NT2/D1 (cell line): ENCODE results near the gene GLIS1.

Experiments used
- DNase-seq: peaks from one replicate; pipeline ENCODE4 v3.0.0-alpha.2; 2011; ENCODE audit warnings: low read depth, low spot score
- H3K27me3 ChIP-seq: 2 replicates; pipeline ENCODE4 v1.6.0; 2011; ENCODE audit warnings: mild to moderate bottlenecking; ENCODE audit not compliant: insufficient read length, insufficient read depth
- H3K36me3 ChIP-seq: 2 replicates; pipeline ENCODE4 v1.6.1; 2011; ENCODE audit warnings: mild to moderate bottlenecking, low read length, mixed read lengths; ENCODE audit not compliant: insufficient read depth, insufficient read length
- H3K4me1 ChIP-seq: 2 replicates; pipeline ENCODE4 v1.5.1; 2011; ENCODE audit not compliant: insufficient read depth, insufficient read length
- H3K4me3 ChIP-seq: 2 replicates; pipeline ENCODE4 v1.5.1; 2011; ENCODE audit warnings: low read depth; ENCODE audit not compliant: insufficient read length
- H3K9ac ChIP-seq: 2 replicates; pipeline ENCODE4 v1.6.0; 2011; ENCODE audit warnings: low read depth; ENCODE audit not compliant: insufficient read length
- H3K9me3 ChIP-seq: 2 replicates; pipeline ENCODE4 v1.5.1; 2011; ENCODE audit warnings: mild to moderate bottlenecking, low read length; ENCODE audit not compliant: insufficient read depth
- SUZ12 ChIP-seq: IDR thresholded peaks from 2 replicates; pipeline ENCODE4 v1.6.1; 2011; ENCODE audit not compliant: insufficient read length, insufficient read depth; ENCODE audit errors: extremely low read depth
- YY1 ChIP-seq: IDR thresholded peaks from 2 replicates; pipeline ENCODE4 v1.6.1; 2011; ENCODE audit not compliant: insufficient read length, insufficient read depth
- ZNF274 ChIP-seq: IDR thresholded peaks from 2 replicates; pipeline ENCODE4 v1.6.1; 2011; ENCODE audit warnings: mild to moderate bottlenecking, low read depth, low read length

The GLIS1 gene

DNA sequence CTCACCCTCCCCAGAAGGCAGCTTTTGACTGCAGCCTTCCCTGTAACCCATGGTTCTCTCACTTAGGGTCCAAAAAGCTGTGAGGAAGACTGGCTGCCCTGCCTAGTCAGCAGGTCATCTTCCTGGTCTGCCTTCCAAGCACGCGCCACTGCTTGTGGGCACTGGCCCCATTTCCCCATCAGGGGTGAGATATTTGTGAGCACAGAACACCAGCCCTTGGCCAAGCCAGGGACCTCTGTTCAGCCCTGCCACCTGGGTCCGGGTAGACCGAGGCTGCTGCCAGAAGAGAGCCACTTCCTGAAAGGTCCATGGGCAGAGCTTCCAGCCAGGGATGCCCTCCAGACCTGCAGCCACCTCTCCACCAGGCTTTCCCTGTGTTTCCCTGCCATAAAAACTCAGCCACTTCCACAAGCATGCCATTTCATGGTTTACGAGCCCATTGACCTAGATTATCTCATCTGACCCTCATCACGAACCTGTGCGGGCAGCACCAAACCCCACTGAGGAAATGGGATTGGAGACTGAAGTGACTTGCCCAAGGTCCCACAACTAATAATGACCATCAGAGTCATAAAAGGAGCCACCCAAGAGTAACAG is 40.5 kb downstream of the GLIS1 start:
- no peak for TF ChIP-seq ZNF274
- TF ChIP-seq SUZ12 = no peak
- no peak for TF ChIP-seq YY1
- Histone ChIP-seq H3K9me3 (no peaks in the 10 kb centered on the region), H3K4me3 (no peak overlapping the region), H3K9ac (no peak overlapping the region), H3K27me3 (no peaks in the 10 kb centered on the region), H3K36me3 (no peaks in the 10 kb centered on the region), H3K4me1 (peaks cover 25% of the 10 kb centered on the region)
- no peak for DNase-seq

DNA sequence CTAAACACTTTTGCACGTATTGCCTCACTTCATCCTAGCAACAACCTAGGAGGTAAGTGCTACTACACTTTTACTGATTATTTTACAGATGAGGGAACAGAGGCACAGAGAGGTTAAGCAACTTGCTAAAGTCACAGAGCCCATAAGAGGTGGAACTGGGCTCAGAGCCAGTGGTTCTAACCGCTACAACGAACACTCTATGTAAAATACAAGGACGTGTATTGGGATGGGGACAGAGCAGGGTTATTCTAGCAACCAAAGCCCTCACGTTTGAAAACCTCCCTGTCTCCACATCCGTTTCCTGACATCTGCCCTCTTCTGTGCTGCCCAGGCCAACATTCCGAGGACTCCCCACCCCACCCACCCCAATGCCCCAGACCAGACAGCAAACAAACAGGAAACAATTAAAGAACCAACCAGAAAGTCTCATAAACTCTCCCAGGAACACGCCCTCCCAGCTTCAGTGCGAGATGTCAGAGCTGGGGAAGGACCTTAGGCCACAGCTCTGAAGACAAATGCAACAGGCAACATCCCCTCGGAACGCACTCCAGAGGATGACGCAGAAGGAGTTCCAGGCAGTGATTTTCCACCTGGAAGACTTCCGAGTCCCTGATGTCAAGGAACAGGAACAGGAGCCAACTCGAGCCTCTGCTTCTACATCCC is 41.1 kb downstream of the GLIS1 start:
- TF ChIP-seq ZNF274 (no peak), SUZ12 (no peak), YY1 (no peak)
- no peak overlapping the region for H3K4me3 ChIP-seq
- no peaks in the 10 kb centered on the region for H3K36me3 ChIP-seq
- no peak overlapping the region for H3K9ac ChIP-seq
- peaks cover 27% of the 10 kb centered on the region for H3K4me1 ChIP-seq
- no peak for DNase-seq
- H3K27me3 ChIP-seq = no peaks in the 10 kb centered on the region
- H3K9me3 ChIP-seq = no peaks in the 10 kb centered on the region

- no peaks in the 10 kb centered on the region for H3K9me3 ChIP-seq
- H3K27me3 ChIP-seq = no peaks in the 10 kb centered on the region
- H3K4me3 ChIP-seq = no peak overlapping the region
- TF ChIP-seq YY1 = no peak
- TF ChIP-seq ZNF274 = no peak
- no peak for TF ChIP-seq SUZ12
- peaks cover 18% of the 10 kb centered on the region for H3K4me1 ChIP-seq
- no peak for DNase-seq
- H3K36me3 ChIP-seq = no peaks in the 10 kb centered on the region
- no peak overlapping the region for H3K9ac ChIP-seq
Measured at GRCh38 chr1:53696990-53697389, 42.0 kb downstream of the GLIS1 start.

DNA sequence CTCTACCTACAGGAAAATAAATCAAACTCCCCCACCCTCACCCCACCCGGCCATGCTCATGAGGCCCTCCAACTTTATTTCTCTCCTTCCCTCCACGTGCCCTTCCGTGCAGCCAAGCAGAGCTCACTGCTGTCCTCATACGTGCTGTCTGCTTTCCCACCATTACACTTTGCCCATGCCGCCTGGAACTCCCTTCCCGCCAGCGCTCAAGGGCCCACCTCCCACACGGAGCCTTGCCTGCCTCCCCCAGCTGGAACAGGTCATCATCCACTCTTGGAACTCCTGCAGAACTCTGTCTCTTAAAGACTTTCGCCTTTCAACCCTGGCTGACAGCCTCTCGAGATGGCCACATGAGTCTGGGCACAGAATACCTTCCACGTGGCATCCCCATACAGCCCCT is 42.4 kb downstream of the GLIS1 start:
- Histone ChIP-seq H3K9ac (no peak overlapping the region), H3K36me3 (no peaks in the 10 kb centered on the region), H3K27me3 (no peaks in the 10 kb centered on the region), H3K4me3 (no peak overlapping the region), H3K4me1 (peaks cover 17% of the 10 kb centered on the region), H3K9me3 (no peaks in the 10 kb centered on the region)
- TF ChIP-seq SUZ12 (no peak), ZNF274 (no peak), YY1 (no peak)
- no peak for DNase-seq

GRCh38 chr1:53696051-53696450 is 42.9 kb downstream of the GLIS1 start:
- Histone ChIP-seq H3K27me3 (no peaks in the 10 kb centered on the region), H3K4me1 (peaks cover 21% of the 10 kb centered on the region), H3K36me3 (no peaks in the 10 kb centered on the region), H3K4me3 (no peak overlapping the region), H3K9ac (no peak overlapping the region), H3K9me3 (no peaks in the 10 kb centered on the region)
- no peak for DNase-seq
- TF ChIP-seq SUZ12 = no peak
- TF ChIP-seq YY1 = no peak
- TF ChIP-seq ZNF274 = no peak

DNA sequence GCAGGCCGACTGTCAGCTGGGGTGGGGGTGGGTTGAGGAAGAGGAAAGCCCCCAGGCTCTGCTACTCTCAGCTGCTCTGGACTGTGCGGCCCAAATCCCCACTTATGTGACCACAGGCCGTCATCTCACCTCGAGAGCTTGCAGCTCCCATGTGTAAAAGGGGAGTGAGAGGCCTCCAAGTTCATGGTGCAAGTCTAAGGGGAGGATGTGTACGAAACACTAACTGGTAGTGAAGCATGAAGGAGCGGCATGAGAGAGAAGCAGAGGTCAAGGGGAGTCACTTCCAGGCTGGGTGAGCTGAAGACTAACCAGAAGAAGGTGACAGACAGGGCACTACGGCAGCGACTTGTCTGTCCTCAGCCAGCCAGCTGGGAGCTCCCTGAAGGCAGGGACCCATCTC is 43.8 kb downstream of the GLIS1 start:
- TF ChIP-seq ZNF274 = no peak
- TF ChIP-seq SUZ12 = no peak
- no peak for TF ChIP-seq YY1

DNA sequence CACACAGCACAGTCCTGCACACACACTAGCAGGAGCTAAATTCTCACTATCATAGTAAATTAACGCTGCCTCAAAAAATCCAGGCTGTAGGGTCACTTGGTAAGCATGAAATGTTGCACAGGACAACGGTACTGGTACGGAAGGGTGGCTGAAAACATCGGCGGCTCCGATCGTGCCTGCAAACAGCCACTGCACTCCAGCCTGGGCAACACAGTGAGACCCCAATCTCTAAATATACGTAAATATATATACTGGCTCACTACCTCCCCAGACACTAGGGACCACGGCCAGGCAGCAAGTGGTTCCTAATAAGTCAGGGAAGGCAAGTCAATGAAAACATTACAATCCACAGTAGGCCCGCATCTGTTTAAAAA is 44.3 kb downstream of the GLIS1 start:
- DNase-seq = no peak
- Histone ChIP-seq H3K9ac (no peak overlapping the region), H3K4me1 (peaks cover 21% of the 10 kb centered on the region), H3K9me3 (no peaks in the 10 kb centered on the region), H3K4me3 (no peak overlapping the region), H3K36me3 (no peaks in the 10 kb centered on the region), H3K27me3 (no peaks in the 10 kb centered on the region)
- no peak for TF ChIP-seq ZNF274
- TF ChIP-seq YY1 = no peak
- TF ChIP-seq SUZ12 = no peak

More for the DNA sequence above, 43.8 kb downstream of the GLIS1 start:
- Histone ChIP-seq H3K4me1 (peaks cover 21% of the 10 kb centered on the region), H3K4me3 (no peak overlapping the region), H3K9me3 (no peaks in the 10 kb centered on the region), H3K27me3 (no peaks in the 10 kb centered on the region), H3K9ac (no peak overlapping the region), H3K36me3 (no peaks in the 10 kb centered on the region)
- DNase-seq = no peak
